Middle frontal gyrus (tissue), 1 donor: ENCODE data around the gene ERN1.

Experiments used
- DNase-seq: peaks from one replicate; pipeline ENCODE4 v3.0.0-alpha.2; 2015; ENCODE audit warnings: low spot score; ENCODE audit errors: extremely low spot score

ERN1 gene

DNA sequence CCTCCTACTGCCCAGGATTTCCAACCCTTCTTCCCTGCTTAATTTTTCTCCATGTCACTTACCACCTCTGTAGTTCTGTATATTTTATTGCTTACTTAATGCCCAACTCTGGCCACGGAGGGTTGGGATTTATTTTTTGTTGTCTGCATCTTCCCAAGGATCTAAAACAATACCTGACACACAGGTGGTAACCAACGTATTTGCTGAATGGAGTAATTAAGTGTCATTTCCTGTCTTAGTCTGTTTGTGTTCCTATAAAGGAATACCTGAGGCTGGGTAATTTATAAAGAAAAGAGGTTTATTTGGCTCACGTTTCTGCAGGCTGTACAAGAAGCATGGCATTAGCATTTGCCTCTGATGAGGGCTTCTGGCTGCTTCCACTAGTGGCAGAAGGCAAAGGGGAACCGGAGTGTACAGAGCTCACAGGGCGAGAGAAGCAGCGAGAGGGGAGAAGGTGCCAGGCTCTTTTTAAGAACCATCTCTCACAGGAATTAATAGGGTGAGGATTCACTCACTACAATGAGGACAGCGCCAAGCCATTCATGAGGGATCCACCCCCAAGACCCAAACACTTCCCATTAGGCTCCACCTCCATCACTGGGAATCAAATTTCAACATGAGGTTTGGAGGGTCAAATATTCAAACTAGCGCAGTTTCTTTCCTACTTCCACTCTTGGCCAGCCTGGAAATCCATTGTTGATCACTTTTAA, 44.8 kb downstream of the ERN1 start:
- no peak for DNase-seq

DNA sequence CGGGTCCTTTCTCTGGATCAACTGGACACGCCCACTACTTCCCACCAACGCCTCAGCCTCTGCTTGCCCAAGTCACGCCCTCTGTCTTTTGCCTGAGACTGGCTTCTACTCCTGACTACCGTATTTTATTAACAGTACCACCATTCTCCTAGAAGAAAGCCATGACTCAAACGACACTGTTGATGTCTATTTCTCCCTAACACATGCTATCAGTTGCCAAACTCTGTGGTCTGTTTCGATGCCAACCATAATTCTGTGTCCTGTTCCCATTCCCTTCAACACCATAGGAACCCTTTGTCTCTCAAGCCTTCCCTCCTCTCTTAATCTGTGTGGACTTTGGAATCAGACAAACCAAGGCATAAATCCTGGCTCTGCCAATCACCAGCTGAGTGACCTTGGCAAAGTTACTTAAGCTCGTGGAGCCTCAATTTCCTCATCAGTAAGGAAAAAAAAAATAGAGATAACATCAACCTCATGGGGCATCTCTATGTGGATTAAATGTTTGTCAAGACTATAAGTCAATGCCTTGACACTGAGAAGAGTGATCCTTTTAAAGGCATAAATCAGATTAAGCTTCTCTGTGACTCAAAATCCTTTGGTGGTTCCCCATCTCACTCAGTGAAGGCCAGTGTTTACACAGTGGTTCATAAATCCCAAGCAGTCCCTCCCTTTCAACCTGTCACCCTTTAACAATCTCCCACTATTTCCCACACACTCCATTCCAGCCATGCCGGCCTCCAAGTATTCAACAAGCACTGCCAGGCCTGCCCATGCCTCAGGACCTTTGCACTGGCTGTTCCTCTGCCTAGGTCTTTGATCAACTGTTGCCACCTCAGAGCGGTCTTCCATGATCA, 45.6 kb downstream of the ERN1 start:
- no peak for DNase-seq

DNA sequence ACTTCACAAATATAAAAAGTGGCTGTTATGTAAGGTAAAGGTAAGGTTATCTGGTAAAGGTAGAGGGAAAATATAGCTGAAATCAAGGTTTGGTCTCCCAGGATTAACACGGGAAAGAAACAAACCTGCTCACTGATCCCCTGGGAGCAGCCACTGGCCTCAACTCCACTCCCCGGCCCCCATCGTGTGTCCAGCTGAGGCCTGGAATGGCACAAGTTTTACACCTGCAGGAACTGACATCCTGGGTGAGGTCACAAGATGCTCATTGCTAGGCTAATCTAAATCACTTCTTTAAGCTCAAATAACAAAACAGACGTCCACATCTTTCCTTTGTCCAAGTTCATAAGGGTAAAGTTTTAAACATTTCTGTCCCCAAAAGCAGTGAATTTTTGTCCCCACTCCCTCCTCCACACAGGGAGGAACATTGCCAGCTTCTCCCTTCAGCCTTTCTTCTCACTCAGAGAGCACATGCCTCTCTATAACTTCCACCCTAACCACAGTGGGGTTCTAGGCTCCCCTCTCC, 46.3 kb downstream of the ERN1 start:
- DNase-seq, result no peak

DNA sequence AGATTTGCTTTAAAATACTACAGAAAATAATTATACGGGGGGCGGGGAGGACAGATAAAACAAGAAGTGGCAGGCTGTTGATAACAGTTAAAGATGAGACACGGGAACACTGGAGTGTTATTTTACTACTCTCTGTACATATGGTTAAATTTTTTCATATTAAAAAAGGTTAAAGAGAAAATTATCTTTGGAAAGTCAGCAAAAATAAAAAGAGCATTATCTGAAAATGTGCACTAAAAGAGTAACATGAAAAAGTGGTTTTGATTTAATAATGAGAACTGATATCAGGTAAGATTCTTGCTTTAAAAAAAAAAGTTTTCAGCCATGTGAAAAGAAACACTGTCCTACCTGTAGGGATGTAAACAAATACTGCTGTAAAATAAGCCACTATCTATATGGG, 46.9 kb downstream of the ERN1 start:
- no peak for DNase-seq

DNA sequence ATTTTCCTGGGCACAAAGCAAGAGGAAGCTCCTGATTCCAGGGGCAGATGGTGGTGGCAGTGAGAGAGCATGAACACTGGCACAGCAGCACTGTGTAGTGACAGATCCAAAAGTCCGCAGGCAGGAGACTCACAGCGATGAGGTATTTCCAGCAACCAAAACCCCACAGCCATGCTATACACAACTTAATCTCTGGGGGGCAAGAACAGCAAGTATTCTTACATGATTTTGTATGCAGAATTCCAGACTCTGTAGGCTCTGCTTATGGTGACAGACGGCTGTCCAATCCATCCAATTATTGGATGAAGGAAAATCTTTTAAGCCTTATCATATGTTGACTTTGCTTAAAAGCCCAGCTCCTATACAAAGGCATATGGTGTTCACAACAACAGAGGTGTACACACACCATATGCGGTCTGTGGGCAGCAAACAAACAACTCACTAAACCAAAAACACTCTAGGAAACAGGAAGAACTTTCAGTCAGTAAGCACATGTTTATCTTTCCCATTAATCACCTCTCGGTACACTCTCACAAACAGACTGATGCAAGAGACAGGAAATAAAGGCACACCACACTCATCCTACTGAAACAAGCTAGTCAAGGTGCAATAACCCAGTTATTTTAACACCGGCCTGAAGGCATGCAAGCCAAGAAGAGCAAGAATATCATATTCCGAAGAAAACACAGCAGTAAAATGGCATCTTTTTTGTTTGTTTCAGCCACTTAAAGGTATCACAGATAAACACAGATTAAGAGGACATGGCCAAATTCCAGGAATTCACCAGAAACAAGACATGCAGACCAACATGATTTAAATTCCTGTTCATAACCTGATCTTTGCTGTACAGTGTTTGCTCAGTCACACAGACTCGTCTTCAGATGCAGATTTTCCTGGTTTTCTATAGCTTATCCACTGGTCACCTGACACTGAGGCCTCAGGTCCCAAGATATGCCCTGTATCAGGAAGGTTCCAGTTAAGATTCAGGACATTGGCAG, 47.8 kb downstream of the ERN1 start:
- no peak for DNase-seq

DNA sequence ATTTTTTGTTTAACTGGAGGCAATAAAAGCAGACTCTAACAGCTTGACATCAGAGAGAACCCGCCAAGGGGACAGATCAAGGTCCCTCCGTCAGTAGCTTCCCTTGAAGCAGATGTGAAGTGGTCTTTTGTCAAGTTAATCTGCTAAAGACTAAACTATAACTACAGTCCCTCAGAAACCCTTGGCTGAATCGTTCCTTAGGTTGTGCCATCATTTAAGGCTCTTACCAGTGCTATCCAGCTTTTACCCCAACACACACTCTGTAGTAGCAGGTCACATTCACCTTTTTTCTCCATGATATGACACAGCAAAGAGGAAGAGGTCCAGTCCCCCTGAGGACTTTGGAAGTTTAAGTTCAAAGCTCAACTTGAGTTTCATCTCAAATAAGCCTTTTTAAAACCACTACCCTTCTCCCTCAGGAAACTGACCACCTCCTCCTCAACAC, 49.7 kb downstream of the ERN1 start:
- no peak for DNase-seq

DNA sequence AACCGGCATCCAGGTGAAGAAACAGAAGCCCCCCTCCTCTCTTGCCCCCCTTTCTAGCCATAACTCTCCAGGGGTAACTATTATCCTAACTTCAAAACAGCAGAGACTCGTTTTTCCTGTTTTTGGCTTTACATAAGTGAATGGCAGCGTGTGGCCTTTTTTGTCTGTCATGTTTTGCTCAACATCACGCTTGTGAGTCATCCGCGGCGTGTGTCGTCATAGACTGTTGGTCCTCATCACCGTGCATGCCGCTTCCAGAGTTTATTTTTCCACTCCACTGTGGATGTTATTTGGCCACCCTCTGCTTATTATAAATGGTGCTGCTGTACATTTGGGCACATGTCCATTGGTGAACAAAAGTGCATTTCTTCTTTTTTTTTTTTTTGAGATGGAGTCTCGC, 52.6 kb downstream of the ERN1 start:
- no peak for DNase-seq

DNA sequence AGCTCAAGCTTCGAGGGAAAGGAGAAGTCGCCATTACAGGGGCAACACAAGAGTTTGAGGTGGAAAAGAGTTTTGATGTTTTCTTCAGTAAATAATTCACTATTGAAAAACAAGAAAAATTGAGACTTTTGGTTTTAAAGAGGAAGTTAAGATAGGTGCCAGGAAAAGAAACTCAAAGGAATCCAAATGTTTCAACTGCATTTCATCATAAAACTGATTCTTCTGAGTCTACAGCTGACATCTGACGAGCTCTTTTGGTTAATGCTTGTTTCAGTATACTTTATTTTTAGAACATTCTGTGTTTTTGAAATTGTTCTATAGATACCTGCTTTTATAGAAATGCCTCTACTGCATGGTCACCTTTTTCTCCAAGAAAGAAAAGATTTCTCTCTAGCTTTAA, 54.0 kb downstream of the ERN1 start:
- DNase-seq, result no peak

DNA sequence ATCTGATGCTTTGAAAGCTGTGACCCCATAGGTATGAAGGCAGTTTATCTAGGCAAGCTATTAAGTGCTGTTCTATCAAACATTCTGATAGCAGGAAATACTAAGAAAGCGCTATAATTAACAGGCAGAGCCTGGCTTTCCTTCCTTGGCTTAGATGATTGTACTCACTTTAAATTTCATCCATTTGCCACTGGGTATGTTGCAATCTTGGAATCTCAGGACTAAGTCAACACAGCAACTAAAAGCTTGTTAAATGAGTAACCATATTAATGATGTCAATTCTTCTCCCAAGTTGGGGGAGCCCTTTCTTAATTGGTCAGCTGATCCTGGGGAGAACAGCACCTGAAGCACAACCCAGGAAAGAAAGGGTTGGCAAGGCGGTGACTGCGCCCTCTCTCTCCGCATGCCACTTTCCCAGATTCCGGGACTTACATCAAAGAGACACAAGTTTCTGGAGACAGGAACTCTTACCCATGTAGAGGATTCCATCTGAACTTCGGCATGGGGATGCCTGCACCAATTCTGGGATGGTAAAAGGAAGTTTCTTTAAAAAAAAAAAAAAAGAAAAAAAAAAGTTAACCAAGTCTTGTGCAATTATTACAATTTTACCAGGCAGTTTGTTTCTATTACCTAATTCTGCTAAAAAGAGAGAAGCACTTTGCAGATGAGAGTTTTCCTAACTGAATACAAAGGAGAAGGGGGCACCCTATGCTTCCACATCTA, 55.1 kb downstream of the ERN1 start:
- no peak for DNase-seq

DNA sequence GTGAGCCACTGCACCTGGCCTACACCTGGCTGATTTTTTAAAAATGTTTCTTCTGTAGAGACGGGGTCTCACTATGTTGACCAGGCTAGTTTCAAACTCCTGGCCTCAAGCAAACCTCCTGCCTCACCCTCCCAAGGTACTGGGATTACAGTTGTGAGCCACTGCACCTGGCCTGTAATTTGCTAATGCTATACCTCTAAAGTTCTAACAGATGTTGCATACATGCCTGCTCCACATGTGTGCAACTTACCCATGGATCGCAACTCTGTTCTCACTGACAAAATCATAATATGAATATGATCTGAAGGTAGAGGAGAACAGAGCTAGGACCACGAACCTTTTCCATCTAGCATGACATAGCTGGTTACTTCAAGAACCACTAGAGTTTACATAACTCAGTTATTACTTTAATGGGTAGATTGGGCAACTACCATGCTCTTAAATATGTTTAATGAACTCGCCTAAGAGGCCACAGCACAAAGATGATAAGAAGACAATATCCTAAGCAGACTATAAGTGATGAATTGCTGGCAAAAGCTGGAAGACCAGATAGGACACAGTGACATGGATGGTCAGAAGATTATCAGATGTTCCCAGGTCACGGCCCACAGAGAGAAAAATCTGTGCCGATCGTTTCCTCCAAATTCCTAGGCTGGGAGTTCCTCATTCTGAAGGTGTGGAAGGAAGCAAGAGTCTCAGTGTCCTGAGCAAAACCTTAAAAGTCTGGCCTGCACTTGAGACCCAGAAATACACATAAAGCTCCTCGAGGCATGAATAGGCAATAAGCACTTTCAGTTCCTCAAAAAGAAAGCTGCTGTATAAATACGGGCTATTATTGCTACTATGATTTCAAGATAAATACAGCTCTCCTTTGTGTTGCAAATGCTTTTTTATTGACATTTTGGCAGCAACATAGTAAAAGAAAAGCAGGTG, 55.9 kb downstream of the ERN1 start:
- no peak for DNase-seq

DNA sequence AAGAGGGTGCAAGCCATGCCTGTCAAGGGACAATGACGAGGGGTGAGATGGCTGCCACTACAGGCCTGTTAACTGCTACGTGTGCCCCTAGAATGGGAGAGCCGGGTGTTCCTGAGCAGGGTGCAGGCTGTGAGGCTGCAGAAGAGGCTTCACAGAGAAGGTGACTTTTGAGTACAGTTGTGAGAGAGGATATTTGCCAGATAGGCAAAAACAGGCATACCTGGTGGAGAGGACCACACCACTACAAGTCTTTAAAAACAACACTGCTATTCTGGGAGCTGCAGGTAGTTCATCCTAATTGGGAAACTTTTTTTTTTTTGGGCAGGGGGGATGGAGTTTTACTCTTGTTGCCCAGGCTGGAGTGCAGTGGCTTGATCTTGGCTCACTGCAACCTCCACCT, 58.8 kb downstream of the ERN1 start:
- DNase-seq, result no peak

DNA sequence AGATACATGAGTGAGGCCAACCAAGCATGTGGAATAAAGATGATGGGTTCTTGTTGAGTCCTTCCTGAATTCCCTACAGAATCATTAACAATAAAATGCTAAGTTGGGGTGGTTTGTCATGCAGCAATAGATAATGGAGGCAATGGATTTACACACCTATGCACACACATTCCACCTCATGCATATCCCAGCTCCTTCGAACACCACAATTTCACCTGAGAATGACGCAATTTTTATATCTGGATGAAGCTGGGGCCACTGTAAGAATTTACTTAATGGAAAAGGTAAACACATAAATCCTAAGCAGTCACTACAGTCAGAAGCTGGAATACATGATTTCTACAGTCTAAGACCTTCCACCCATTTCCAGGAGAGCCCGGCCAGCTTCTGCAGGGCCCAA, 59.7 kb downstream of the ERN1 start:
- DNase-seq, result no peak

DNA sequence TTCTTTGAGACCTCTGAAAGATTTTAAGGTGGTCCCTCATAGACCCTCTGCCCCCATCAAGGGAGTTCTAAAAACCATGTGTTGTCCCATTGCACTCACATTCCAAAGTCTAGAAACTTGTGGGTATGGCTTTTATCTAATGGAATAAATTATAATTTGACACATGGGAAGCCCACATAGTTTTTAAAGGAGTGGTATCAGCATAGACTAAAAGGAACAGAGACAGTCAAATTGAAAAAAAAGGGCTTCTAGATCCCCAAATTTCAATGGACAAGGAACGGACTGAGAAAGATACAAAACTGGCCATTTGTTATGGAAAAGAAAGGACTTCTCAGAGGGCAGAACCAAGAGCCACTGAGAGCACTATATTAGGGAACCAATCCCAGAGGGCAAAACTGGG, 60.8 kb downstream of the ERN1 start:
- DNase-seq, result no peak

DNA sequence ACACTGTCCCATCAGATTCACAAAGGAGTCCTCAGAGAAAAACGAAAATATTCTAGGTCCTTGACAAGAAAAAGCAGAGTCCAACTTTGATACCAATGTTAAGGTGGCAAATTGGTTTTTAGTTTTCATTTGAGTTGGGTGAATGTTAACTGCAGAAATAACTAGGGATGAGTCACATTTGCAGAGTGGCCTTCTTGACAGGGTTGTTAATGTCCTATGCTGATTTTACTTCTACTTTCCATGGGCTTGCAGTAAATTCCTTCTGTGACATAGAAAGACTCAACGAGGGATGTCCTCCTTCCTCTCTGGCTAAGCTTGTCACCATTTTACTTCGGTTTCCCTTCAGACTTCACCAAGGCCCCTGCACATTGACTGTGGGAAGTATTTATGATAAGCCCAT, 62.3 kb downstream of the ERN1 start:
- no peak for DNase-seq

DNA sequence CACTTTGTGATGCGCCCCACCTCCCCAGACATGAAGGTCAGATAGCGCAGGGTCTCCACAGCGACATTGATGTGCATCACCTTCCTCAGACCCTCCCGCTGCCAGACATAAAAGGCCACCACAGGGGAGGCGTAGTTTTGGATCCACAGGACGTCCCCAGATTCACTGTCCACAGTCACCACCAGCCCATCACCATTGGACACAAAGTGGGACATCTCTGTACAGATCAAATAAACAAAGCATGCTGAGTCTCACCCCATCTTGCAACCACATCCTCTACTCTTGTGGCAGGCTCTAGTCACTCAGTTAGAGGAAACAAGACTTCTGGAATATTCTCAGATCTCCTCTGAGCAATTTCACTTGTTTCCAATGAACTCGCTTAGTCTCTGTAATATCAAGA, 63.2 kb downstream of the ERN1 start:
- no peak for DNase-seq

DNA sequence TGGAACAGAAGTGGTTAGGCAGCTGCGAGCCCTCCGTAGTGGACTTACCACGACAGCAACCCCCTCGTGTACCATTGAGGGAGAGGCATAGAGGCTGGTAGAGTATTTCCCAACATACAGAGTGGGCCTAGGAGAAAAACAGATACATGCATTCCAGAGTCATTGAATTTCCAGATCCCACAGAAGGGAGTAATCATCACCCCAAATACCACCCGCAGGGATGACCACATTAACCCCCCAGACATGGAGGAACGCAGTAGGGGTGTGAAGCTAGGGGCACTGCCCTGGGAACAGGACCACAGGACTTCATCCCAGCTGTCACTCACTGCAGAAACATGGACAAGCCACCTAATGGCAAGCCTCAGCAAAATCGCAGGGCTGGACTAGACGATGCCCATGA, 64.8 kb downstream of the ERN1 start:
- DNase-seq, result no peak

DNA sequence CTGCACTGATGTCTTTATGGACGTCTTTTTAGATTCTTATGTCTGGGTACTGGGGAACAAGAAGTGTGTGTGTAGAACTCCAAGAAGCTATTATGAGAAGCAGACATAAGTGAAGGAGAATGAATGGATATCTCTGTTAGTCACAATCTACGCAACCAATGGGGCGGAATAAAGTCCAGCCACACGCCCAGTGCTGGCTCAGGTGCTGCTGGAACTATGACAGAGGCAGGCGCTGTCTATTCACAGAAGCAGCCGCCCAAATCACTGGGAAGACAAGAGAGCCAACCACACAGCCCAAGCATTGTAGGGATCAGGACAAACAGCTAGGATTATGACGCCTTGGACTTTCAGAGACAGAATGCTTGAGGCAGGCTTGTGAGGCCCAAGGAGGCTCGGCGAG, 65.6 kb downstream of the ERN1 start:
- no peak for DNase-seq

DNA sequence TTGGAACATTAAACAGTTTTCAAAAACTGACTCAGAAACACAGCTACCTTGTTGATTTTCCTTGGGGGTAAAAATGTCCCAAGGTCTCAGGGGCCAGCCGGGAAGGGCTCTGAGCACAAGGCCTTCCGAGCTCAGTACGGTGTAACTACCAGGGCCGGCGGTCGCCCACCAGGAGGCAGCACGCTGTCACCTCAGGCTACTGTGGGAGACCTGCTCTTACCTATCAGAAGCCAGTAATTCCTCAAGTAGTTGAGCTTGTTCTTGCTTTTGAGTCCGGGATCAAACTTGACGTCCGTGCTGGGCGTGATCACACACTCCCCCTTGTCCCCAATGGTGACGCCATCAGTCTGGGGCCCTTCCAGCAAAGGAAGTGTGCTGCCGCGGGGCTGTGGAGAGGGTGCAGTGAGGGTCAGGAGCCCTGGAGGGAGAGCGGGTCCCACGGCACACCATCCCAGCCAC, 66.1 kb downstream of the ERN1 start:
- DNase-seq, result no peak

DNA sequence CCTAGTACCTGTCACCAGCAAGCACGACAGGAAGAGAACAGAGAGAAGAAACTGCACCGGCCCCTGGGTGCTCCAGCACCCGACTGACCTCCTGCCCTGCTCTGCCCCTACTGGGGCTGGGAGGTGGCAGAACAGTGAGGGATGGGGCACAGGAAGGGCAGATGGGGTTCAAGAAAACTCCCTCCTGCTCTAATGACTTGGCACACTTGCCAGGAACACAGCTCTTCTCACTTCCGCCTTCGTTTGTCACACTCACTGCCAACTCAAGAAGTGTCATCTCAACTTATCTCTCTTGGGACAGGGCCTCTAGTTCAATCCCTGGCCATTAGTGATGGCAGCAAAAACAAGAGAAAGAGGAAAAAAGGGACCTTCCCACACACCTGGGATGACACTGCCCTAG, 66.9 kb downstream of the ERN1 start:
- DNase-seq, result no peak
